Hepatocyte (in vitro differentiated cells): ENCODE measurements around the gene KLF13. TPM values are rescaled to one million over a fixed set of nuclear protein-coding genes. Genes with fewer than 3 reads are reported as not detected.
A peak's percentile ranks its signal among the peaks of the same experiment; 100 is the strongest.

Experiments
- DNase-seq: peaks from one replicate; pipeline ENCODE4 v3.0.0-alpha.2; 2016; ENCODE audit warnings: low spot score
- H2AFZ ChIP-seq: fragments of 200-600 bp; sonication (generic); 2 replicates; pipeline ENCODE4 v1.6.0; 2016; ENCODE audit warnings: antibody characterized with exemption, mild to moderate bottlenecking
- H3K27ac ChIP-seq: fragments of 200-600 bp; sonication (generic); 2 replicates; pipeline ENCODE4 v1.5.1; 2016; ENCODE audit warnings: mild to moderate bottlenecking
- H3K27me3 ChIP-seq: fragments of 200-600 bp; sonication (generic); 2 replicates; pipeline ENCODE4 v1.6.1; 2016
- H3K36me3 ChIP-seq: fragments of 200-600 bp; sonication (generic); replicated peaks from 2 replicates; pipeline ENCODE4 v1.5.1; 2016; ENCODE audit warnings: low read depth; ENCODE audit not compliant: insufficient read depth
- H3K4me1 ChIP-seq: fragments of 200-600 bp; sonication (generic); 2 replicates; pipeline ENCODE4 v1.5.1; 2016; ENCODE audit warnings: mild to moderate bottlenecking, moderate library complexity; ENCODE audit not compliant: insufficient read depth
- H3K4me2 ChIP-seq: fragments of 200-600 bp; sonication (generic); 2 replicates; pipeline ENCODE4 v1.6.0; 2016
- H3K4me3 ChIP-seq: fragments of 200-600 bp; sonication (generic); 2 replicates; pipeline ENCODE4 v1.5.1; 2016; ENCODE audit warnings: mild to moderate bottlenecking
- H3K79me2 ChIP-seq: fragments of 200-600 bp; sonication (generic); 2 replicates; pipeline ENCODE4 v1.6.0; 2017; ENCODE audit warnings: mild to moderate bottlenecking
- H3K9me2 ChIP-seq: fragments of 200-600 bp; sonication (generic); replicated peaks from 2 replicates; pipeline ENCODE4 v1.6.0; 2017; ENCODE audit warnings: mild to moderate bottlenecking; ENCODE audit not compliant: insufficient read depth
- H3K9me3 ChIP-seq: fragments of 200-600 bp; sonication (generic); 2 replicates; pipeline ENCODE4 v1.5.1; 2016; ENCODE audit warnings: low read depth, mild to moderate bottlenecking
- H4K20me1 ChIP-seq: fragments of 200-600 bp; sonication (generic); 2 replicates; pipeline ENCODE4 v1.6.0; 2016; ENCODE audit warnings: mild to moderate bottlenecking; ENCODE audit not compliant: insufficient read depth, poor library complexity, severe bottlenecking
- CTCF ChIP-seq: fragments of 200-600 bp; sonication (generic); IDR thresholded peaks from 2 replicates; pipeline ENCODE4 v1.5.1; 2016; ENCODE audit warnings: antibody characterized with exemption, mild to moderate bottlenecking; ENCODE audit not compliant: poor library complexity
- EZH2 ChIP-seq: fragments of 200-600 bp; sonication (generic); IDR thresholded peaks from 2 replicates; pipeline ENCODE4 v1.6.1; 2016; ENCODE audit warnings: antibody characterized with exemption, mild to moderate bottlenecking, borderline replicate concordance
- EZH2phosphoT487 ChIP-seq: fragments of 200-600 bp; sonication (generic); IDR thresholded peaks from one replicate; pipeline ENCODE4 v1.6.1; 2018; ENCODE audit warnings: antibody characterized with exemption, mild to moderate bottlenecking, low read depth, moderate library complexity; ENCODE audit not compliant: unreplicated experiment, severe bottlenecking
- WGBS: methylation state at CpG from one replicate; pipeline ENCODE4 v1.1.6; 2016; ENCODE audit warnings: low lambda C conversion rate; ENCODE audit errors: missing lambda C conversion rate; 5-methylcytosine and 5-hydroxymethylcytosine counted together
- polyA plus RNA-seq: library from polyadenylated mRNA; unstranded; fragments of >200 nt; fragmentation: Nextera tagmentation; extraction: Ambion mirVana; gene quantifications from 2 replicates; pipeline ENCODE4 v1.2.1, GENCODE V29; 2016
- total RNA-seq: library from RNA; depleted of rRNA; stranded (reverse); fragments of >200 nt; gene quantifications from 2 replicates; pipeline ENCODE4 v1.2.3, GENCODE V29; 2014

KLF13 gene
- total and polyA plus RNA-seq, 2 experiments from 2014 or later: 32.7 to 51.2 TPM

GRCh38 chr15:31297575-31298456 is 28.8 kb upstream of the KLF13 start:
- peak; percentile 59 for DNase-seq
- Histone ChIP-seq H3K9me2 (no peaks in the 10 kb centered on the region), H2AFZ (no peak overlapping the region), H3K4me2 (no peak overlapping the region), H4K20me1 (no peaks in the 10 kb centered on the region), H3K4me1 (peaks cover 18% of the 10 kb centered on the region), H3K79me2 (no peaks in the 10 kb centered on the region), H3K9me3 (no peaks in the 10 kb centered on the region), H3K4me3 (no peak overlapping the region), H3K36me3 (no peaks in the 10 kb centered on the region), H3K27ac (peak overlapping the region; percentile 63), H3K27me3 (no peaks in the 10 kb centered on the region)
- 80% methylated on average over 14 of the region's 14 CpGs for WGBS
- TF ChIP-seq EZH2: no peak
- no peak for TF ChIP-seq EZH2phosphoT487
- TF ChIP-seq CTCF: no peak

- 94% methylated on average over 11 of the region's 11 CpGs for whole genome bisulfite sequencing
- Histone ChIP-seq H2AFZ (no peak overlapping the region), H3K27ac (no peak overlapping the region), H3K9me2 (no peaks in the 10 kb centered on the region), H3K27me3 (no peaks in the 10 kb centered on the region), H3K9me3 (no peaks in the 10 kb centered on the region), H3K79me2 (no peaks in the 10 kb centered on the region), H3K36me3 (no peaks in the 10 kb centered on the region), H3K4me2 (no peak overlapping the region), H3K4me3 (no peak overlapping the region), H3K4me1 (peaks cover 18% of the 10 kb centered on the region), H4K20me1 (no peaks in the 10 kb centered on the region)
- DNase-seq: no peak
- TF ChIP-seq EZH2phosphoT487 (no peak), EZH2 (no peak), CTCF (no peak)
Measured at GRCh38 chr15:31298707-31299172, 27.9 kb upstream of the KLF13 start.

- whole genome bisulfite sequencing: 89% methylated on average over 10 of the region's 10 CpGs
- H3K79me2 ChIP-seq: no peaks in the 10 kb centered on the region
- no peaks in the 10 kb centered on the region for H3K9me2 ChIP-seq
- TF ChIP-seq EZH2 (no peak), EZH2phosphoT487 (no peak), CTCF (no peak)
- H3K4me3 ChIP-seq: no peak overlapping the region
- no peak overlapping the region for H2AFZ ChIP-seq
- H4K20me1 ChIP-seq: no peaks in the 10 kb centered on the region
- no peaks in the 10 kb centered on the region for H3K27me3 ChIP-seq
- peaks cover 18% of the 10 kb centered on the region for H3K4me1 ChIP-seq
- no peak overlapping the region for H3K27ac ChIP-seq
- H3K36me3 ChIP-seq: no peaks in the 10 kb centered on the region
- no peaks in the 10 kb centered on the region for H3K9me3 ChIP-seq
- no peak overlapping the region for H3K4me2 ChIP-seq
- DNase-seq: no peak
Measured at GRCh38 chr15:31300208-31300661, 26.4 kb upstream of the KLF13 start.
